Hematopoietic multipotent progenitor cell treated with erythropoietin and hydrocortisone succinate and interleukin-3 and kit ligand, for 4 days (in vitro differentiated cells): ENCODE measurements around the gene TRH.
"Not testable (repeated sequence)": the region's sequence is repeated elsewhere in the genome, so short reads cannot be mapped to it uniquely, and the experiment has no call there.

Experiments used
- DNase-seq: peaks from one replicate; pipeline ENCODE4 v3.0.0-alpha.2; 2015

TRH gene

GRCh38 chr3:129966876-129967275 lies 7.6 kb upstream of the TRH start:
- DNase-seq = no peak

DNA sequence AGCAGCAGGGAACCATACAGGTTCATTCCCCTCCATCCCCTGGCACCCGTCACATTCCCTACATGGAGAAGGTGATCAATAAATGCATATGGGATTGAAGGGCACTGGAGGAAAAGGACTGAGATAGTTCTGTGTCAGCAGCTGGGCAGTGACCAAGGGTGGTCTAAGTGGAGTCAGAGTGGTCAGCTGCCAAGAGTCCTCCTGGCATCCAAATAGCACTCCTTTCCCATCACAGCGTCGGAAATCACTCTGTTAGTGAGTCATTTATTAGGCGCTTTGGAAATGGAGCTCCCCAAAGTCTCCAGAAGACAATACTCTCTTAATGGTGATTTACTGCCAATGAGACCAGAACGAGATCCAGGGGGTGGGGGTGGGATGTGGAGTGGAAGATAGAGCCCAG lies 6.8 kb upstream of the TRH start:
- no peak for DNase-seq

DNA sequence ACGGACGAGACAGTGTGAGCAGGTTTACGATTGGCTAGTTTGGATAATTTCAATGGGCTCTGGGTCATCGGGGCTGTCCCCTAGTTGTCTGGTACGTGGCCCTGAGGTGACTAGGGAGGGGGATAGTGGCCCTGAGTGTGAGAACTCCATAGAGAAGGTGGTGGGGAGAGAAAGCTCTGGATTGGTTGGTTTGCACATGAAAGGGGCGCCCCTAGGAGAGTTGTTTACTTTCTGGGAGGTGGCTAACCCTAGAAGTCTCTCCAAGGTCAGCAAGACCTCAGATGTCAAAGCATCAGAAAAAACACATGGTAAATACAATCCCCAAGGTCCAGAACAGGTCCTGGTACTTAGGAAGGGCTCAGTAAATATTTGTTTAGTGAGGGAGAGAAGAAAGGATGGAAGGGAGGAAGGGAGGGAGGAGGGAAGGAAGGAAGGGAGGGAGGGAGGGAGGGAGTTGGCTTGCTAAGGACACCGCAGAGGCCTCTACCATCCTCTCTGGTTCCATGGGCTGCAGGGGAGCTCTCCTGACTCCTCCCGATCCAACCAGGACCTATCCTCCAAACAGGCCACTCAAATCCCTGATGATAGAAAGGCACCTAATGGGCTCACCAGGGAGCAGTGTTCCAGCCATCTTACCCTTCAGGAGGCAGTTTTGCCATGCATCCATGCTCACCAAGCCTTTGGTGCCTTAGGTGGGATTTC lies 3.0 kb upstream of the TRH start:
- no peak for DNase-seq

DNA sequence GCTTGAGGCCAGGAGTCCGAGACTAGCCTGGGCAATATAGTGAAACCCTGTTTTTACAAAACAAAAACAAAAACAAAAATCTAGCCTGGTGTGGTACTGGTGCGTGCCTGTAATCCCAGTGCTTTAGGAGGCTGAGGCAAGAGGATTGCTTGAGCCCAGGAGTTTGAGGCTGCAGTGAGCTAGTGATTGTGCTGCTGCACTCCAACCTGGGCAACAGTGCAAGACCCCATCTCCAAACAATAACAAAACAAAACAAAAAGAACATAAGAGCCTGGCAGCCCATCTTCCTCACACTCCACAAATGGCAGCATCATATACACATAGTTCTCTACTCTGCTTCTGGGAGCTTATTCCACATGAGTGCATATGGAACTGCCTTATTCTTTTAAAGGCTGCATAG lies 2.2 kb upstream of the TRH start:
- no peak for DNase-seq

GRCh38 chr3:129973853-129974563 lies 512 bp upstream of the TRH start:
- no peak for DNase-seq

DNA sequence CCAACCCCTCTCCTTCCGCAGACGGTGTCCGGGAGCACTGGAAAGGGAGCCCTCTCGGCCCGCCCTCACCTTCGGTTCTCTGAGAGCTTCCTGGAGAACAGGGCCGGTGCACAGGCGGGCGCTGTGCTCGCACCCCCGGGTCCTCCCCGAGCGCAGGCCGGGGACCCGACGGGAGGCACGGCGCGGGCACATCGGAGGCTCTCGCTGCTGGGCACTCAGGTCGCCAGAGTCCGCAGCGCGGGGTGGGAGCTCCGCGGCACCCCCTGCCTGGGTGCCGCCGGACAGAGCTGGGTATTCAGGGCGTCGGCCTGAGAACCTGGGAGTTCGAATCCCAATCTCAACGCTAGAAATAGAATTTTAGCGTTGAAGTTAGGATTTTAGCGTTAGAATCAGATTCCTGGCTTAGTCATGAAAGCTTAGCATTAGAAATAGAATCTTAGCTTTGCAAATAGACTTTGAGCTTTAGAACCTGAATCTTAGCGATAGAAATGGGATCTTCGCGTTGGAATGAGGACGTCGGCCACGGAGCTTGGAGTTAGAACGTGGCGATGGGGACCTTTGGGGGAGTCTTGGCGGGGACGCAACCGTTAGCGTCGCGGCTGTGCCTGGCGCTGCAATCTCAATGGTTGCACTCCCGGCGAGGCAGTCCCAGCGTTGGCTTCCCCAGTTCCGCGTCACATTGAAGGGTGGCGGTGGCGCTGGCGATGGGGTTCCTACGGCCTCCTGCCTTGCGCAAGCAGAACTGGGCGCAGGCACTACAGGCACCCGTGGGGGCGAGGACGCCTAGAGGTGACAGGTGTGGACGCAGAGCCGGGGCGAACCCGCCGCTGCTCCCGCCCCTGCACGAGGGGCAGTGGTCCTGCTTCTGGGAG lies 549 bp downstream of the TRH start:
- peak; percentile 53 for DNase-seq

GRCh38 chr3:129975705-129976048 lies 1.2 kb downstream of the TRH start:
- DNase-seq = no peak

DNA sequence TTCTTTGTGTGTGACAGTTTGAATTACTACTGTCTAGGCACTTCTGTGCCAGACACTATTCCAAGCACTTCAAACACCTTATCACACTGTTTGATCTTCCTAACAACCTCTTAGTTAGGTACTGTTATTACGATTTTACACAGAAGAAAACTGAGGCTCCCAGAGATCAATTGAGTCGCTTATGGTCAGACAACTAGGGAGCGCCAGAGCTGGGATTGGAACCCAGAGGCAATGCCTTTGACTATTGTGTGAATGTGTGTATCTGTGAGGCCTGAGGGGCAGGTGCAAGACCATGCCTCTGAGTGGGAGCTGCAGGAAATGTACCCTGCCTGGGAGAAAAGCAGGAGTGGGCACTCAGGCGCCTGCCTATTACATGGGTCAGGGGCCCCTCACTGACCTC lies 1.8 kb downstream of the TRH start:
- no peak for DNase-seq

DNA sequence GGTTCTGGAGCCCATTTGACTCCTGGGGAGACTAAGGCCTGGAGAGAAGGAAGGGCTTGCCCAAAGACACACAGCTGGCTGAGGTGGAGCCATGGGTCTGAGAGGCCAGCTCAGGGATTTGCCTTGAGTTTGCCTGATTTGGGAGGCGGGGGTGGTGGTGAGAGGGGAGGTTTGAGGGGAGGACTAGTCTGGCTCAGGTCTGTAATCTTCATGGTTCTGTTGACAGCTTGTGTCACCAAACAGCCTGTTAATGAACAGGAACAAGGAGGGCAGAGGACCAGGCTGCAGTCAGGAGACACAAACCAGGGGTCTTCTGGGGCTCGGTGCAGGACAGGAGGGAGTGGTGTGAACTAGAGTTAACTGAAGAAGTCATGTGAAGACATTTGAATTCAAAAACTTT lies 3.6 kb downstream of the TRH start:
- DNase-seq = no peak

GRCh38 chr3:129979905-129980304 lies 5.4 kb downstream of the TRH start:
- DNase-seq = no peak

- no peak for DNase-seq
These were observed 9.0 kb downstream of the TRH start for GRCh38 chr3:129983561-129983960.

DNA sequence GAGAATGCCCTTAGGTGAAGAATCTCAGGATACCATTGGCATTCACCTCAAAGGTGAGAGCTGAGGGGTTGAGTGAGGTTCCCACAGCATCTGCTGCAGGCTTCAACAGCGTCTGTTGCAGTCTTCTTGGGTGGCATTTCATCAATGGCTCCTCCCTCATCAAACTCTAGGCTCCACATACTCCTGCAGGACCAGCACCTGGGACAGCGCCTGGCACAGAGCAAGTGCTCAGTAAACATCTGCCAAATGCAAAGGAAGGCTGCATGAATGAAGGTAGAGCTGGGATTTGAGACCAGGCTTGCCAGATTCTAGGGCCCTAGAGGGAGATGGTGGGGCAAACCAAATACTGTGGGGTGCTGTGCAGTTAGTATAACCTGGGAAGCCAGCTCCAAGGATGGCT lies 9.6 kb downstream of the TRH start:
- DNase-seq = peak; percentile 31

- DNase-seq = no peak
These were observed 10.6 kb downstream of the TRH start for GRCh38 chr3:129985113-129985512.

GRCh38 chr3:129988429-129988828 lies 13.9 kb downstream of the TRH start:
- DNase-seq = no peak

GRCh38 chr3:129989414-129989813 lies 14.9 kb downstream of the TRH start:
- no peak for DNase-seq

DNA sequence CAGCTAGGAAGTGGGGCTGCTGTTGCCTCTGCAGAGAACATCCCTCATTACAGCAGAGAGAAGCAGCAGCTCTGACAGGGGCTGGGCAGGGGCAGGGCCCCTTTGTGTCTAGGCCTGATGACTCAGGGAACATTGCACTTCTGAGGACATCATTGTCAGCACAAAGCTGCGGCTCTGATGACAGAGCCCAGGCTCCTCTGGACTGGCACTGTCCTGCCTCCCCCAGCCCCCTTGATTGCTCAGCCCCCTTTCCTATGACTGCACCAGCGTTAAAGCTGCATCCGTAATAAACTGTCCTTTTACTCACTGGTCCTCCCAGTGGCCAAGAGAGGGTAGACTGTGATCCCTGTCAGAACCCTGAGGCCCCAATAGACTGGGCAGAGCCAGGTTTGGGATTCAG lies 18.3 kb downstream of the TRH start:
- DNase-seq = no peak

- no peak for DNase-seq
These were observed 20.5 kb downstream of the TRH start for GRCh38 chr3:129994883-129995559.

- DNase-seq = no peak
These were observed 21.6 kb downstream of the TRH start for GRCh38 chr3:129996073-129996472.

- not testable (repeated sequence) for DNase-seq
These were observed 24.7 kb downstream of the TRH start for GRCh38 chr3:129999176-129999575.

DNA sequence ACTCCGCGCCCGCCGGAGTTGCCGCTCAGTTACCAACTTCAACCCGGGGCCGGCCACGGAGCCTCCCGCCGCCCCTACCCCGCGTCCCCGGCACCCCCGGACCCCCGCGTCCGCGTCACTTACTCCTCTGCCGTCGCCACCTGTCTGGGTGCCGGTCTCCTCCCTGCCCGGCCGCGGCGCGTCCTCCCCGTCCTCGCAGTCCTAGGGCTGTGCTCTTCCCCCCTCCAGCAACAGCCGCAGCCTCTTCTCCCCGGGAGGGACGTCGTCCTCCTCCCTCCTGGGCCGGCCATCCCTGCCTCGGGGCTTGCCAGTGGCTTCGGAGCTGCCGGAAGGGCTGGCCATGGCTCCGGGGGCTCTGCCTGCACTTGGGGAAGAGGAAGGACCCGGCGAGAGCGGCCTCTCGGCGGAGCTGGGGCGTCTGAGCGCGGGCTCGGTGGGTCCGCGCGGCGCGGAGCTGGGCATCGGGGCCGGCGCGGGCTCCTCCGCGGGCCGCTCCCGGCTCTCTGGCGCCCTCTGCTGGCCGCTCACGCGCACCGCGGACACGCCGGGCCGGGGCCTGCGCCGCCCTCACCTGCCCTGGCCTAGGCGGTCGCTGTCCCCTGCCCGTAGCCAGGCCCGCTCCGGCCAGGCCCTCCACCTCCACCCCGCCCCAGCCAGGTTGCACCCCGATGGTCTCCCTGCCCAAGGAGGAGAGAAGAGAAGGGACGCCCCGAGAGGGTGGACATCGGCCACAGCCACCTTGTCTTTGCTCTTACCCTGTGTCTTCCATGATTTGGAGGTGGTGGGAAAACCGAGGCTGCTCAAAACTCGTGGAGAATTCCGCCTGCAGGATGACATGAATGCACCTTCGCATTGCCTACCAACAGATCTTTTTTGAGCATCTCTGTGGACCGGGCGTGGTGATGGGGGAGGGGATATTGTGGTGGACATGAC lies 28.4 kb downstream of the TRH start:
- DNase-seq = peak; percentile 60

DNA sequence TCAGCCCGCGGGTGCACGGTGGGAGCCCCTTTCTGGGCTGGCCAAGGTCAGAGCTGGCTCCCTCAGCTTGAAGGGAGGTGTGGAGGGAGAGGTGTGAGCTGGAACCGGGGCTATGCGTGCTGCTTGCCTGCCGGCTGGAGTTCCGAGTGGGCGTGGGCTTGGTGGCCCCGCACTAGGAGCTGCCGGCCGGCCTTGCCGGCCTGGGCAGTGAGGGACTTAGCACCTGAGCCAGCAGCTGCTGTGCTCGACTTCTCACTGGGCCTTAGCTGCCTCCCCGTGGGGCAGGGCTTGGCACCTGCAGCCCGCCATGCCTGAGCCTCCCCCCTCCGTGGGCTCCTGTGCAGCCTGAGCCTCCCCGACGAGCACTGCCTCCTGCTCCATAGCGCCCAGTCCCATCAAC lies 36.0 kb downstream of the TRH start:
- no peak for DNase-seq

- DNase-seq = not testable (repeated sequence)
These were observed 37.6 kb downstream of the TRH start for GRCh38 chr3:130012108-130012507.
